ENCODE data around the gene ECE2.

ECE2 gene

GRCh38 chr3:184240384-184241140, 35.3 kb upstream of the ECE2 start:
- DNase-seq, result no peak

DNA sequence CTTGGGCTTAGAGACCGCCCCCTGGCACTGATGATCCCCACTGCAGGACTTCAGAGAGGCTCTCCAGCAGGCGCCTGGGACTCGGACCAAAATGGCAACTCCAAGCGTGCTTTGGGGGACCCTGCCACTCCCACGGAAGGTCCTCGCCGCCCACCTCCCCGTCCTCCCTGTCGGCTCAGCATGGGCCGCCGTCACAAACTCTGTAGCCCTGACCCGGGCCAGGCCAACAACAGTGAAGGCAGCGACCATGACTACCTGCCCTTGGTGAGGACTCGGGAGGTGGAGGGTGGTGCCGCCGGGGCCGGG, 34.7 kb upstream of the ECE2 start:
- DNase-seq, result no peak

GRCh38 chr3:184241447-184242296, 34.1 kb upstream of the ECE2 start:
- peak in 1 of 3 donors; percentile 27 for DNase-seq

DNA sequence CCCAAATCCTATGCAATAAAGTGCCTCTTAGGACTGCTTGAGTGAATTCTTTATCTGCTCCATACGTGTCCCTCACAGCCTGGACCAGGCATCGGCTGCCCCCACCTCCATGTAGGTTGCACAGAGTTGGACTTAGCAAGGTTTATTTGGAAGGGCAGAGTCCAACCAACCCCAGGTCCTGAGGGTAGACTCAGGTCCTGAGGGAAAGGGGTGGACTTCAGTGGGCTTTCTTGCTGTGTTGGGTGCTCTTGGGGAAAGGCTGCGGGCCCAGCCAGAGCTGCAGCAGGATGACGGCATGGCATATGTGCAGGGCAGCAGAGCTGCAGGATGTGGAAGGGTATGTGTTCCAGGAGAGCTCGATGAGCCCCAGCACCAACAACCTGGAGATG, 33.5 kb upstream of the ECE2 start:
- no peak for DNase-seq

DNA sequence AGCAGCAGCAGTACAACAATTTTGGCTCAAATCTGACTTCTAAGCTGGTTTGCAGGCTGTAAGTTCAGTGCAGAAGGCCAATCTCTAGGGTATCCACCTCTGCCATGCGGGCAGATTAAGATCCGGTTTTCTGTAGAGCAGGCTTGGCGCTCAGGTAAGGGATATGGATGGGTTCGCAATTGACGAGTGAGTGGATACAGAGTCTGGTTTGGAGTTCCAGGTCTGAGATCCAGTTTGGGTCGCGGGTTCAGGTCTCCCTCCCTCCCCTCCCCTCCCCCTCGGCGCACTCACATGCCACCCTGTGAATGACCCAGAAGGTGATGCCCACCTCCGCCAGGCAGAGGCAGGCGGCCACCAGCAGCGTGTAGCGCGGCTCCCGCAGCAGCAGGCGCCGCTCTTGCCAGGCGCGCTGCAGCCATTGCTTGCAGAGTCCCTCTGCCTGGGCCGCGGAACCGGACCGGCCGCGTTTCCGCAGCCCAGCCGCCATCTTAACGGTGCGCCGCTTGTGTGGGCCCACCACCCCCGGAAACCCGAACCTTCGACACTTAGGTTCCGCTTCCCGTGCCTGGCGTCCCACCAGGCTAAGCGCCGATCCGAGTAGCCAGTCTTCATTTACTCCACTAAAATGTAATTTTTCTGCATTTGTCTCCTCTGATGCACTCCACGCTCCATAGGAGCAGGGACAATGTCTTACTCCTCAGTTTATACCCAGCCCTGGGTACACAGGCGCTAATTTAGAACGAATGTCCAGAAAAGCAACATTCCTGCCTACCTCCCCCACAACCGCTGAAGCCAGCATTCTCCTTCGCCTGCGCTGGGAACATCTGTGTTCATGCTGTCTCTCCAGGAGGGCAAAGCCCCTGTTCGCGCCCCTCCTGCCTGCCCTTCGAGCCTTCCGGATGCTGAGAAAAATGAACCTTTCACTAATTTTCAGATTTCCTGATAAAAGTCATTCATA, 27.1 kb upstream of the ECE2 start, which contains the start of gene ALG3:
Gene ALG3, minus strand, starts transcription at position 509 of the 958 bp plus-strand sequence. Its CDS starts 22 bp downstream, at position 487.
- DNase-seq, result peak; percentile 92 to 96 (median 96)

- DNase-seq, result peak; percentile 97 to 99 (median 99)
Measured at GRCh38 chr3:184249412-184250166, 26.2 kb upstream of the ECE2 start, which contains the start of gene EEF1AKMT4. Gene EEF1AKMT4 (plus strand): TSS chr3:184249672. CDS start chr3:184249695, 23 bp downstream.

DNA sequence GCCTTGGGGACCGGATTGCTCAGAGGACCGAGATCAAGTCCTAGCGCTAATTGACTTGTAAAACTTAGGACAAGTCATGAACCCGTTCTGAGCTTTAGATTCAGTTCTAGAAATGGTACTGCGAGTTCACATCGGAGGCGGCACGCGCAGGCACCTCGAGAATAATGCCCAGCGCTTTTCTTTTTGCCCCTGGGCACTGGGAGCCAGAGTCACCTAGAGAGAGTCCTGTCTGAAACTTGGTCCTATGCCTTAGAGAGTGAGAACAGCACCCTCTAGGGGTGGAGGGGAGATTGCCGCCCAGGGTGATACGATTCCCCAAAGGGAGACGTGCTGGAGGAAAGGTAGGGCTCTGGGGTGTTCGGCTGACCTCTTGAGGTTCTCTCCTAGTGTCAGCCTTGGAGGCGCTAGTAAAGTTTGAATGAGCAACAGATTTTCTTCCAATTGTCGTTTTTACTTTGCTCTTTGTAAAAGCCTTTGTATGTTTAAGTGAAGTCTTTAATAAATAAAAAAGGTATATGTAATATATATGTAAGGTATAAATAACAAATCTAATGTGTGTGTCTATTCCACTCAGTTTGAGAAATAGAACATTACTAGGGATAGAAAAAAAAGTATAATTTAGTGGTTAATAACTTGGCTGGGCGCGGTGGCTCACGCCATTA, 25.5 kb upstream of the ECE2 start:
- peak; percentile 94 to 96 (median 96) for DNase-seq

- no peak for DNase-seq
Measured at GRCh38 chr3:184255291-184256039, 20.4 kb upstream of the ECE2 start.

DNA sequence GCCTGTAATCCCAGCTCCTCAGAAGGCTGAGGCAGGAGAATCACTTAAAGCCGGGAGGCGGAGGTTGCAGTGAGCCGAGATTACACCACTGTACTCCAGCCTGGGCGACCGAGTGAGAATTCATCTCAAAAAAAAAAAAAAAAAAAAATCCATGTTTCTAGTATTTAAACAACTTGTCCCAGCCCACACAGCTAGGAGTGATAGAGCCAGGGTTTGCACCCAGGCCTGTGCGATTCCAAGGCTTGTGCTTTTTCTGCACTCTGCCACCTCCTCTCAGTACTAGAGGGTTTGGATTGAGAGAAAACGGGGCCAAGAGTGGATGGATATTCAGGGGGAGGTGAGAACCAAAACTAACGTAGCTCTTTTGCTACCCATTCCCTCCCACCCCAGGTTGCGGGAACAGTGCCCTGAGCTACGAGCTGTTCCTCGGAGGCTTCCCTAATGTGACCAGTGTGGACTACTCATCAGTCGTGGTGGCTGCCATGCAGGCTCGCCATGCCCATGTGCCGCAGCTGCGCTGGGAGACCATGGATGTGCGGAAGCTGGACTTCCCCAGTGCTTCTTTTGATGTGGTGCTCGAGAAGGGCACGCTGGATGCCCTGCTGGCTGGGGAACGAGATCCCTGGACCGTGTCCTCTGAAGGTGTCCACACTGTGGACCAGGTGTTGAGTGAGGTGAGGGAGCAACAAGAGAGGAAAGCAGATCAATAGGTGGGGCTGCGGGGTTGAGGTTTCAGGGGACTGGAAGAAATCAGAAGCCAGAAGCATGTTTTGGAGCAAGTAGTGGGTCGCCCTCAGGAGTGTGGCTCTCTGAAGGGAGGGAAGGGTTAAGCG, 18.5 kb upstream of the ECE2 start:
- no peak for DNase-seq

DNA sequence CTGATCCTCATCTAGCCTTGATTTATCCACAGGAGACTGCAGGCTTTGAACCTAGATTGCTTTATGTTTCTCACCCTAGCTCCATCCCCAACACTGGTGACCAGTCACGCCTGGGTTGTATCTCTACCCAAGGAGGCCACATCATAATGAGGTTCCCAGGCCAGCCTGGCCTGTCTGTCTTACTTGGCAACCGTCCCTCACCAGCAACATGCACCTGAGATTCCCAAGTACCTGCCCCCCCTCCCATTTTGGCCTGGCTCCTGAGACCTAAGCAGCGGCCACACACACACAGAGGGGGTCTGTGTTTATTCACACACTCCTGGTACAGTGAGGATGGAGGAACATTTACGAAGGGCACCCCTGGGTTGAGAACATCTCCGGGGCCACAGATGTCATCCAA, 16.9 kb upstream of the ECE2 start:
- DNase-seq, result no peak

DNA sequence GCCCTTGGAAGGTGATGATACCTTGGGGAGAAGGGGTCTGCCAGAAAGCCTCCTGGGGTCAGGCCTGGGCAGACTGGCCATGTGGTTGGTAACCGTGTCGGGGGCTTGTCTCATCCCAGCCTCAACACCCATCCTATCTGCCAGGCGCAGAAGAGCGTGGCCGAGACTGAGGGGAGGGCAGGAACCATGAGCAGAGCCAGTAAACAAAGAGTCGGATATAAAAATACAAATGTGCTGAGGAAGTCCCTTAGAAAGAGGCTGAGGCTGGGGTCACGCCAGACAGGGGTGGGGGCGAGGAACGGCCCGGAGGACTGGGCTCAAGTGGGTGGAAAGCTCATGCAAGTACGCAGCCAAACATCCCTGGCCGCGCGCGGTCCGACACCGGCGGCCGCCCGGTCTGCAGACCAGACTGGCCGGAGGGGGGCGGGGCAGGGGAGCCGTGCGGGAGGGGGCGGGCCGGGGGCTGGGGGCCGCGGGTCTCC, 16.4 kb upstream of the ECE2 start:
- DNase-seq, result no peak

GRCh38 chr3:184259878-184260723, 15.7 kb upstream of the ECE2 start:
- DNase-seq, result peak; percentile 41 to 78 (median 57)

DNA sequence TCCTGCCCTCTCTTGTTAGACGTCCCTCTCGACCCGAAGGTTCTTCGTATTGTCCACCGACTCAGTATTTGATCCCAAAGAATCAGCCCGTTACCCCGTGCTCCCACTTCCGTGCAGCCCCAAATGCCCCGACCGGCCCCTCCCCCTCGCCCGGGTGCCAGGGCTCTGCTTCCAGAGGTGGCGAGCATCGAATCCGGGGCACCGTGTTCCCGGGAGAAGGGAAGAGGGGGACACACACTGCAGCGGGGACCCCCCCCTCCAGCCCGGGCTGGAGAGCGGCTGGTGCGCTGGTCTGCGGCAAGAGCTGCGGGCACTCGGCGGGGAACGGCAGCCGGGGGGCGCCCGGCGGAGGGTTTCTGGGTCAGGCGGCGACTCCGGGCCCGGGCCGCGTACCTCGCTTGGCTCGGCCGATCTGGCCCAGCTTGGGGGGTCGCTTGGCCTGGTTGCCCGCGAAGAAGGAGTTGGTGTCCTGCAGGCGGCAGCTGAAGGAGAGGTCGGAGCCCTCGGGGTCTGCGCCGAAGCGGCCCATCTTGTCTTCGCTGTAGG, 15.0 kb upstream of the ECE2 start:
- DNase-seq, result no peak

DNA sequence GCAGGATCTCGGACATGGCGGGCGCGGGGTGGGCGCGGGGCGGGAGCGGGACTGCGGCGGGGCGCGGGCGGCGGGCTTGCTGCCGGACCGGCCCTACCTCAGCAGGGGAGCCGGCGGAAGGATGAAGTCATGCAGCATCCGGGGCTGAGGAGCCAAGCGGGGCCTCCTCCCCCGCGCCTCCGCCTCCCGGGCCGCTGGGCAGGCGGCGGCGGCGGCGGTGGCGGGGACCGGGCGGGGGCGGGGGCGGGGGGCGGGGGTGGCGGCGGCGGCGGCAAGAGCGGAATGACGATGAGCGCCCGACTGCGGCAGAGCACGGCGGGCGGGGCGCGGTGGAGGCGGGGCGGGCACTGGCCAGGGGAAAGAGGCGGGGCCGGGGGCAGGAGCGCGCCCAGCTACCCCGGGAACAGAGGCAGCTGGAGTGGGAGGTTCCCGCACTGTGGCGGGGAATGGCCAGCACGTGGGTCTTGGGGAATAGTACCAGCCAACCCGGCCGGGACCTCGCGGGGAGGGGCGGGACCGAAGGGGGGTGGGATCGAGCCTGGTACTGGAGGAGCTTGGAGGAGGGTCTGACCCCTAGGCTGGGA, 14.5 kb upstream of the ECE2 start, which contains the start of gene CAMK2N2:
Gene CAMK2N2, minus strand, starts transcription at position 284 of the 584 bp plus-strand sequence. Its CDS starts 268 bp downstream, at position 16.
- peak; percentile 63 to 78 (median 65) for DNase-seq

- peak; percentile 25 to 69 (median 60) for DNase-seq
Measured at GRCh38 chr3:184261854-184262763, 13.7 kb upstream of the ECE2 start.

- DNase-seq, result peak in 1 of 3 donors; percentile 50
Measured at GRCh38 chr3:184262764-184263179, 13.1 kb upstream of the ECE2 start.
